Ectodermal cell (in vitro differentiated cells): ENCODE data around the gene UCP2.

Experiments used
- H3K27ac ChIP-seq: 2 replicates; pipeline ENCODE4 v1.7.0; 2013; ENCODE audit warnings: mild to moderate bottlenecking, low read depth, low read length; ENCODE audit not compliant: insufficient read depth, poor library complexity, severe bottlenecking
- H3K27me3 ChIP-seq: 2 replicates; pipeline ENCODE4 v1.7.0; 2013; ENCODE audit warnings: mild to moderate bottlenecking, low read length; ENCODE audit not compliant: insufficient read depth, control insufficient read depth, poor library complexity, severe bottlenecking
- H3K36me3 ChIP-seq: one replicate; pipeline ENCODE4 v1.7.0; 2013; ENCODE audit warnings: low read length; ENCODE audit not compliant: control insufficient read depth, insufficient read depth
- H3K4me1 ChIP-seq: one replicate; pipeline ENCODE4 v1.7.0; 2013; ENCODE audit warnings: low read length; ENCODE audit not compliant: control insufficient read depth, insufficient read depth
- H3K4me3 ChIP-seq: 2 replicates; pipeline ENCODE4 v1.7.0; 2013; ENCODE audit warnings: low read depth, low read length, control low read depth; ENCODE audit not compliant: insufficient read depth
- H3K9me3 ChIP-seq: 2 replicates; pipeline ENCODE4 v1.7.0; 2013; ENCODE audit warnings: mild to moderate bottlenecking, low read length, moderate library complexity; ENCODE audit not compliant: control insufficient read depth
- WGBS, 2 experiments: methylation state at CpG; one replicate each; pipeline ENCODE4 v1.1.7; 2013; ENCODE audit warnings: missing lambda C conversion rate in 2 of 2; 5-methylcytosine and 5-hydroxymethylcytosine counted together

The UCP2 gene

DNA sequence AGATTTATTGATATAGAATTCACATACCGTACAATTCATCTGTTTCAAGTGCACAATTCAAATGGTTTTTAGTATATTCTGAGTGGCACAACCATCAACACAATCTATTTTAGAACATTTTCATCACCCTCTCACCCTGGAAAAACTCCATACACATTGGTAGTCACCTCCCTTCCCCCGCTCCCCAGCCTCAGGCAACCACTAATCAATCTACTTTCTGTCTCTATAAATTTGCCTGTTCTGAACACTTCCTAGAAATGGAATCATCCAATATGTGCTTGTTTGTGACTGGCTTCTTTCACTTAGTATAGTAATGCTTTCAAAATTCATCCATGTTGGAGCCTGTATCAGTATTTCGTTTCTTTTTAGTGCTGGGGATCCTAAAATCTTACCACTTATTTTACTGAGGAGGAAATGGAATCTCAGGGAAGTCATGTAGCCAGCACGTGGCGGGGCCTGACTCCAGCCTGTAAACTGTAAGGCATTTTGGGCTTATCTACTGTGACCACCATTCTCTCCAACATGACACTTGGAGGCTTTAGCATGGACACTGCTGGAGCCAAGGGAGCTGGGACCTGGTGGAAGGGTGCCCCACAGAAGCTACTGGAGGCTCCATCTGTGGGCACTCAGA is 27.1 kb upstream of the UCP2 start:
- no peak overlapping the region for H3K4me3 ChIP-seq
- no peaks in the 10 kb centered on the region for H3K36me3 ChIP-seq
- WGBS, 2 experiments = 86 to 93% methylated on average over 5 of the region's 5 CpGs
- no peaks in the 10 kb centered on the region for H3K4me1 ChIP-seq
- no peaks in the 10 kb centered on the region for H3K9me3 ChIP-seq
- H3K27me3 ChIP-seq = no peaks in the 10 kb centered on the region
- H3K27ac ChIP-seq = no peak overlapping the region

- Histone ChIP-seq H3K4me1 (no peaks in the 10 kb centered on the region), H3K27me3 (no peaks in the 10 kb centered on the region), H3K36me3 (no peaks in the 10 kb centered on the region), H3K9me3 (no peaks in the 10 kb centered on the region), H3K4me3 (no peak overlapping the region), H3K27ac (no peak overlapping the region)
- WGBS, 2 experiments = 91 to 93% methylated on average over 2 to 3 of the region's 3 CpGs
Observed at GRCh38 chr11:74009230-74009547, 26.5 kb upstream of the UCP2 start.

DNA sequence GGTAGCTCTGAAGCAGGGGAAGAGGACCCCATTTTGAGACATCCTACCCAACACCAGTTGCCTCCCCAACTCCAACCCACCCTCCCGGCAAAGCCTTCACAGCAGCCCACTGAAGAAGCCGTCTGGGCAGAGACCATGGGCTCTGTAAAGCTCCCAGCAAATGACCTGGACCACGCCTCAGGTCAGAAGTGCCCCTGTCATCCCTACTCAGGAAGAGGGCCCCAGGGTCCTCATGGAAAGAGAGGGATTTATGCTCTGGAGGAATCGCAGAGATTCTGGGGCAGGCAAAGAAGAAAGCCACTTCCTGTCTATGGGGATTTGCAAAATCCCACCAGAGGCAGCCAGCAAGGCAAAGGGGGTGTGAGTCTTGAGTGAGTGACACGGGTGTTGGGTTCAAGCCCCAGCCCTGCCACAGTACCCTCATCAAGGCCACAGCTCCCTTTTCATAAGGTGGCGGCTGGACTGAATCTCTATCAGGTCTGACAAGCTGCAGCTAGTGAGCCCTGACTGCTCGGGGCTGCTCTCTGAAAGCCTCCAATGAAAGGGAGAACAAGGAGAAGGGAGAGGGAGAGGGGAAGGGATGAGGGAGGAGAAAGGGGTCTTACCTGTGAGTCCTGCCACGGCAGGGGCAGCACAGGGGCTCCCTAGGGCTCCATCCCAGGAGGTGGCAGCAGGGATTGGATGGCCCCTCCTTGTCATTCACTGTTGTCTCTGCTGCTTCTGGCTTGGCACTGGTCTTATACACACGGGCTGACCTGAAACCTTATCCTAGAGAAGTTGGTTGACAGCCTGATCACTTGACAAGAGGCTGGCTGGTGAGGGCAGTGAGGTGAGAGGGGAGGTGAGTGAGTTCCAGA is 26.0 kb upstream of the UCP2 start, which contains the start of gene UCP3:
Gene UCP3, minus strand, starts transcription at position 713 of the 857 bp plus-strand sequence. CDS start 2,043 bp downstream, outside the sequence.
- Histone ChIP-seq H3K27ac (no peak within 1 kb of the TSS), H3K27me3 (no peaks in the 10 kb centered on the region), H3K4me1 (no peaks in the 10 kb centered on the region), H3K9me3 (no peaks in the 10 kb centered on the region), H3K4me3 (no peak within 1 kb of the TSS), H3K36me3 (no peaks in the 10 kb centered on the region)
- WGBS, 2 experiments = 81 to 82% methylated on average over 9 of the region's 9 CpGs

DNA sequence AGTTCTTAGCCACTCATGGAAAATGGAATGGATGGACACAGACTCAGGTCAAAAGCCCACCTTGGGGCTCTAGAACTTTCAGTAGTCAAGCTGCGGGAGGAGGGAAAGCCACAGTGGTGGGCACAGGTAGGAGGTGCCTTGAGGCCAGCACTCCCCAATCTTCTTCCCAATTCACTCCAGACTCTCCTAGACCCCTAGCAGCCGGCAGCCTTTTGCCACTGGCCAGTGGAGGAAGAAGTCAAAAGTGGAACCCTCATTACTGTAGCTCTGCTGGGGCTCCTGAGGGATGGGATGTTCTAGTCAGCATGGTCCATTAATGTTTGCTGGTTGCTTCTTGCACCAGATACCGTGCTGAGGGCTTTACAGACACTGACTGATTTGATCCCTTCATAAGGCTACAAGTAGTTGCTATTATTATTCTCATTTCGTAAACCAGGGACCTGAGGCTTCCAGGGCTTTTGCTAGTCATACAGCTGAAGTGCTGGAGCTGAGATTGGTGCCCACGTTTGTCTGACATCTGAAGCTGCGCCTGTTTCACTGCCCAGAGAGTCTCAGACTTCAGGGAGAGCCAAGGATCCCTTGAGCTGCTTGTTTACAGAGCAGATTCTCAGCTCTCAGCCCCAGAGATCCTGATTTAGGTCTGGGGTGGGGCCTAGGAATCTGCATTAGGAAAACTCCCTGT is 25.2 kb upstream of the UCP2 start:
- no peak overlapping the region for H3K27ac ChIP-seq
- H3K27me3 ChIP-seq = no peaks in the 10 kb centered on the region
- WGBS, 2 experiments = 95% methylated on average over 6 of the region's 6 CpGs
- no peak overlapping the region for H3K4me3 ChIP-seq
- no peaks in the 10 kb centered on the region for H3K36me3 ChIP-seq
- no peaks in the 10 kb centered on the region for H3K9me3 ChIP-seq
- no peaks in the 10 kb centered on the region for H3K4me1 ChIP-seq

- H3K9me3 ChIP-seq = no peaks in the 10 kb centered on the region
- 90 to 92% methylated on average over 7 of the region's 7 CpGs for WGBS, 2 experiments
Observed at GRCh38 chr11:74006743-74007304, 24.2 kb upstream of the UCP2 start.

GRCh38 chr11:74005721-74006517 is 23.3 kb upstream of the UCP2 start:
- Histone ChIP-seq H3K4me3 (no peak overlapping the region), H3K36me3 (no peaks in the 10 kb centered on the region), H3K27me3 (no peaks in the 10 kb centered on the region), H3K4me1 (peaks cover under 1% of the 10 kb centered on the region), H3K27ac (no peak overlapping the region), H3K9me3 (no peaks in the 10 kb centered on the region)
- WGBS, 2 experiments = 93% methylated on average over 29 of the region's 29 CpGs

More at GRCh38 chr11:74006743-74007304, 24.2 kb upstream of the UCP2 start:
- Histone ChIP-seq H3K4me3 (no peak overlapping the region), H3K27me3 (no peaks in the 10 kb centered on the region), H3K4me1 (no peaks in the 10 kb centered on the region), H3K27ac (no peak overlapping the region), H3K36me3 (no peaks in the 10 kb centered on the region)

GRCh38 chr11:74004759-74005615 is 22.3 kb upstream of the UCP2 start:
- Histone ChIP-seq H3K27ac (no peak overlapping the region), H3K4me3 (no peak overlapping the region), H3K4me1 (peaks cover 5% of the 10 kb centered on the region), H3K27me3 (no peaks in the 10 kb centered on the region), H3K36me3 (no peaks in the 10 kb centered on the region), H3K9me3 (no peaks in the 10 kb centered on the region)
- 86 to 88% methylated on average over 11 of the region's 11 CpGs for WGBS, 2 experiments

GRCh38 chr11:74004046-74004695 is 21.5 kb upstream of the UCP2 start:
- no peaks in the 10 kb centered on the region for H3K9me3 ChIP-seq
- H3K4me1 ChIP-seq = peaks cover 5% of the 10 kb centered on the region
- H3K4me3 ChIP-seq = no peak overlapping the region
- H3K27me3 ChIP-seq = no peaks in the 10 kb centered on the region
- no peak overlapping the region for H3K27ac ChIP-seq
- no peaks in the 10 kb centered on the region for H3K36me3 ChIP-seq
- WGBS, 2 experiments = 89 to 96% methylated on average over 6 of the region's 6 CpGs

- Histone ChIP-seq H3K27ac (no peak overlapping the region), H3K9me3 (no peaks in the 10 kb centered on the region), H3K4me3 (no peak overlapping the region), H3K36me3 (no peaks in the 10 kb centered on the region), H3K4me1 (peaks cover 5% of the 10 kb centered on the region), H3K27me3 (no peaks in the 10 kb centered on the region)
- 94 to 97% methylated on average over 4 of the region's 4 CpGs for WGBS, 2 experiments
Observed at GRCh38 chr11:74002832-74003231, 20.2 kb upstream of the UCP2 start.
